ENCODE measurements around the gene RIC1.

Gene RIC1

GRCh38 chr9:5582835-5583195, 46.1 kb upstream of the RIC1 start:
- Histone ChIP-seq H3K36me3 (ENCODE audit: insufficient read depth, low read length) (no peaks in the 10 kb centered on the region), H2AFZ (ENCODE audit: low read length) (peak overlapping the region; percentile 26; the same call in 1 of the 2 replicates), H3K79me2 (ENCODE audit: insufficient read depth, low read length) (no peaks in the 10 kb centered on the region), H3K27me3 (ENCODE audit: insufficient read depth, low read length) (no peaks in the 10 kb centered on the region), H3K4me1 (ENCODE audit: insufficient read depth, low read length, severe bottlenecking) (peaks cover 34% of the 10 kb centered on the region), H3K9me3 (ENCODE audit: low read length) (no peaks in the 10 kb centered on the region), H3K9me2 (ENCODE audit: low read depth, low read length) (no peaks in the 10 kb centered on the region), H3K4me3 (ENCODE audit: low read depth, low read length, poor library complexity, severe bottlenecking) (peak overlapping the region; percentile 10), H3K27ac (ENCODE audit: low read depth, low read length, poor library complexity, severe bottlenecking) (peak overlapping the region; percentile 80), H4K20me1 (ENCODE audit: insufficient read depth, low read length) (no peaks in the 10 kb centered on the region), H3F3A (ENCODE audit: insufficient read depth, low read length) (no peaks in the 10 kb centered on the region), H3K9ac (ENCODE audit: low read length) (peak overlapping the region; percentile 32), H3K4me2 (ENCODE audit: low read length) (peak overlapping the region; percentile 51)
- TF ChIP-seq EZH2 (IDR thresholded peaks at IDR 0.05; ENCODE audit: borderline replicate concordance, low read length) (no peak), CTCF (IDR thresholded peaks at IDR 0.05; ENCODE audit: low read length) (no peak)

GRCh38 chr9:5586391-5586802, 42.5 kb upstream of the RIC1 start:
- Histone ChIP-seq H3K4me1 (ENCODE audit: insufficient read depth, low read length, severe bottlenecking) (peaks cover 47% of the 10 kb centered on the region), H3F3A (ENCODE audit: insufficient read depth, low read length) (no peaks in the 10 kb centered on the region), H3K4me3 (ENCODE audit: low read depth, low read length, poor library complexity, severe bottlenecking) (no peak overlapping the region), H3K36me3 (ENCODE audit: insufficient read depth, low read length) (no peaks in the 10 kb centered on the region), H3K9ac (ENCODE audit: low read length) (no peak overlapping the region), H3K4me2 (ENCODE audit: low read length) (peak overlapping the region; percentile 5; the same call in 1 of the 2 replicates), H3K9me3 (ENCODE audit: low read length) (no peaks in the 10 kb centered on the region), H3K27me3 (ENCODE audit: insufficient read depth, low read length) (no peaks in the 10 kb centered on the region), H3K79me2 (ENCODE audit: insufficient read depth, low read length) (no peaks in the 10 kb centered on the region), H4K20me1 (ENCODE audit: insufficient read depth, low read length) (no peaks in the 10 kb centered on the region), H3K9me2 (ENCODE audit: low read depth, low read length) (no peaks in the 10 kb centered on the region), H2AFZ (ENCODE audit: low read length) (no peak overlapping the region), H3K27ac (ENCODE audit: low read depth, low read length, poor library complexity, severe bottlenecking) (peak overlapping the region; percentile 64)
- TF ChIP-seq EZH2 (IDR thresholded peaks at IDR 0.05; ENCODE audit: borderline replicate concordance, low read length), result no peak

- no peaks in the 10 kb centered on the region for H3K36me3 ChIP-seq (ENCODE audit: insufficient read depth, low read length)
- no peaks in the 10 kb centered on the region for H3F3A ChIP-seq (ENCODE audit: insufficient read depth, low read length)
- no peak overlapping the region for H3K4me3 ChIP-seq (ENCODE audit: low read depth, low read length, poor library complexity, severe bottlenecking)
- H3K27me3 ChIP-seq (ENCODE audit: insufficient read depth, low read length), result no peaks in the 10 kb centered on the region
- H3K4me2 ChIP-seq (ENCODE audit: low read length), result no peak overlapping the region; the same call in 1 of the 2 replicates
- no peaks in the 10 kb centered on the region for H3K79me2 ChIP-seq (ENCODE audit: insufficient read depth, low read length)
- H3K4me1 ChIP-seq (ENCODE audit: insufficient read depth, low read length, severe bottlenecking), result peaks cover 53% of the 10 kb centered on the region
- H2AFZ ChIP-seq (ENCODE audit: low read length), result no peak overlapping the region
- H3K27ac ChIP-seq (ENCODE audit: low read depth, low read length, poor library complexity, severe bottlenecking), result peak overlapping the region; percentile 64
- no peaks in the 10 kb centered on the region for H3K9me3 ChIP-seq (ENCODE audit: low read length)
- no peaks in the 10 kb centered on the region for H4K20me1 ChIP-seq (ENCODE audit: insufficient read depth, low read length)
- no peak overlapping the region for H3K9ac ChIP-seq (ENCODE audit: low read length)
- TF ChIP-seq EZH2 (IDR thresholded peaks at IDR 0.05; ENCODE audit: borderline replicate concordance, low read length) (no peak), CTCF (IDR thresholded peaks at IDR 0.05; ENCODE audit: low read length) (no peak)
- H3K9me2 ChIP-seq (ENCODE audit: low read depth, low read length), result no peaks in the 10 kb centered on the region
These were observed 41.9 kb upstream of the RIC1 start for GRCh38 chr9:5587024-5587423.

- Histone ChIP-seq H3K4me1 (ENCODE audit: insufficient read depth, low read length, severe bottlenecking) (peaks cover 59% of the 10 kb centered on the region), H3K27ac (ENCODE audit: low read depth, low read length, poor library complexity, severe bottlenecking) (peak overlapping the region; percentile 5), H3K4me3 (ENCODE audit: low read depth, low read length, poor library complexity, severe bottlenecking) (no peak overlapping the region), H4K20me1 (ENCODE audit: insufficient read depth, low read length) (no peaks in the 10 kb centered on the region), H3K9ac (ENCODE audit: low read length) (no peak overlapping the region), H3F3A (ENCODE audit: insufficient read depth, low read length) (no peaks in the 10 kb centered on the region), H3K36me3 (ENCODE audit: insufficient read depth, low read length) (no peaks in the 10 kb centered on the region), H3K4me2 (ENCODE audit: low read length) (no peak overlapping the region), H3K9me3 (ENCODE audit: low read length) (no peaks in the 10 kb centered on the region), H3K27me3 (ENCODE audit: insufficient read depth, low read length) (no peaks in the 10 kb centered on the region), H3K79me2 (ENCODE audit: insufficient read depth, low read length) (no peaks in the 10 kb centered on the region), H2AFZ (ENCODE audit: low read length) (no peak overlapping the region), H3K9me2 (ENCODE audit: low read depth, low read length) (no peaks in the 10 kb centered on the region)
- TF ChIP-seq CTCF (IDR thresholded peaks at IDR 0.05; ENCODE audit: low read length) (no peak), EZH2 (IDR thresholded peaks at IDR 0.05; ENCODE audit: borderline replicate concordance, low read length) (no peak)
These were observed 36.7 kb upstream of the RIC1 start for GRCh38 chr9:5592231-5592630.
